Measurements from ENCODE around the gene GRID1. TPM values are rescaled to one million over a fixed set of nuclear protein-coding genes. Genes with fewer than 3 reads are reported as not detected.

The GRID1 gene
- total RNA-seq, 1 donor from 2014 or later: 0.75 TPM

DNA sequence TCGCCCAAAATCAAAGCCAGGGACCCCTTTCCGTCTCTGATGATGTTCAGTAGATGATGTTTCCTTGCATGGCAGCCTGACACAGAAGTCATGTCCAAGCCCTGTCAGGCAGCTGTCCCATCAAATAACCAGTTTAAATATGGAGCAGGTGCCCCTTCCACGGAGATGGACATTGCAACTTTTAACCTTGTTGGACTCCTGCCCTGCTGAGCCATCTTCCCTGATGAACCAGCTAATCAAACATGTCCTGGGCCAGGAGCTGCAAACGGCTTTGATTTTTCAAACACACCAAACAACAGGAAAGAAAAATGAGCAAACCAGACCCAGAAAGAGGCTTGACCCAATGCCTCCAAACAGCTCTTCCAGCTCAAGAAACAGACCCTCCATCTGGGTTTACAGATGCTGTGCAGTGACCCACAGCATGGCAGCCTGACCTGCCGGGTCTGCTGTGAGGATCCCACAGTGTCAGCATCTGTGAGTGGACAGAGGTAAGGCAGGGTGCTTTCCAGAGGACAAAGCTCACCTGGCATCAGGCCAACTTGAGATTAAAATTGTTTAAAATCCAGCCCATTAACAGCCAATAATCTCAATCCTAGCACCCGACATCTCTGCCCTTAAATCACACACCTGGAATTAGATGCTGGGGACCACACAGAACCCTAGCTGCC is 372.6 kb downstream of the GRID1 start:
- no peaks in the 10 kb centered on the region for H3K4me1 ChIP-seq (ENCODE audit: insufficient read depth, low read length)
- H3K9ac ChIP-seq (ENCODE audit: low read length): no peak overlapping the region
- Mint-ChIP-seq H3K27ac (ENCODE audit: unreplicated experiment) (no peak overlapping the region), H3K27me3 (ENCODE audit: low read depth, unreplicated experiment) (peaks cover 9% of the 10 kb centered on the region), H3K4me1 (ENCODE audit: low read depth, unreplicated experiment) (no peaks in the 10 kb centered on the region), H3K36me3 (ENCODE audit: low read depth, unreplicated experiment) (no peaks in the 10 kb centered on the region), H3K9me3 (ENCODE audit: unreplicated experiment) (peaks cover 7% of the 10 kb centered on the region), H3K4me3 (ENCODE audit: unreplicated experiment) (no peak overlapping the region)
- no peaks in the 10 kb centered on the region for H3K79me2 ChIP-seq (ENCODE audit: insufficient read depth, low read length)
- no peaks in the 10 kb centered on the region for H3K27me3 ChIP-seq (ENCODE audit: insufficient read depth, low read length)
- H4K20me1 ChIP-seq (ENCODE audit: insufficient read depth, low read length): no peaks in the 10 kb centered on the region
- TF ChIP-seq, protein P1, sequence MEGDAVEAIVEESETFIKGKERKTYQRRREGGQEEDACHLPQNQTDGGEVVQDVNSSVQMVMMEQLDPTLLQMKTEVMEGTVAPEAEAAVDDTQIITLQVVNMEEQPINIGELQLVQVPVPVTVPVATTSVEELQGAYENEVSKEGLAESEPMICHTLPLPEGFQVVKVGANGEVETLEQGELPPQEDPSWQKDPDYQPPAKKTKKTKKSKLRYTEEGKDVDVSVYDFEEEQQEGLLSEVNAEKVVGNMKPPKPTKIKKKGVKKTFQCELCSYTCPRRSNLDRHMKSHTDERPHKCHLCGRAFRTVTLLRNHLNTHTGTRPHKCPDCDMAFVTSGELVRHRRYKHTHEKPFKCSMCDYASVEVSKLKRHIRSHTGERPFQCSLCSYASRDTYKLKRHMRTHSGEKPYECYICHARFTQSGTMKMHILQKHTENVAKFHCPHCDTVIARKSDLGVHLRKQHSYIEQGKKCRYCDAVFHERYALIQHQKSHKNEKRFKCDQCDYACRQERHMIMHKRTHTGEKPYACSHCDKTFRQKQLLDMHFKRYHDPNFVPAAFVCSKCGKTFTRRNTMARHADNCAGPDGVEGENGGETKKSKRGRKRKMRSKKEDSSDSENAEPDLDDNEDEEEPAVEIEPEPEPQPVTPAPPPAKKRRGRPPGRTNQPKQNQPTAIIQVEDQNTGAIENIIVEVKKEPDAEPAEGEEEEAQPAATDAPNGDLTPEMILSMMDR (IDR thresholded peaks at IDR 0.05; ENCODE audit: insufficient read depth, low read depth, low read length): no peak
- no peak for TF ChIP-seq EZH2 (IDR thresholded peaks at IDR 0.05; ENCODE audit: insufficient read depth, low read length)
- no peaks in the 10 kb centered on the region for H3K9me3 ChIP-seq (ENCODE audit: insufficient read depth, low read depth, low read length)
- no peaks in the 10 kb centered on the region for H3K36me3 ChIP-seq (ENCODE audit: insufficient read depth, low read length)
- H3K27ac ChIP-seq (ENCODE audit: low read depth, low read length): no peak overlapping the region
- H2AFZ ChIP-seq (ENCODE audit: low read depth, low read length): no peak overlapping the region
- no peak for FAIRE-seq
- DNase-seq (ENCODE audit: low read depth): no peak
- H3K4me2 ChIP-seq (ENCODE audit: low read length): no peak overlapping the region
- H3K4me3 ChIP-seq (ENCODE audit: insufficient read depth, low read depth, low read length): no peak overlapping the region

DNA sequence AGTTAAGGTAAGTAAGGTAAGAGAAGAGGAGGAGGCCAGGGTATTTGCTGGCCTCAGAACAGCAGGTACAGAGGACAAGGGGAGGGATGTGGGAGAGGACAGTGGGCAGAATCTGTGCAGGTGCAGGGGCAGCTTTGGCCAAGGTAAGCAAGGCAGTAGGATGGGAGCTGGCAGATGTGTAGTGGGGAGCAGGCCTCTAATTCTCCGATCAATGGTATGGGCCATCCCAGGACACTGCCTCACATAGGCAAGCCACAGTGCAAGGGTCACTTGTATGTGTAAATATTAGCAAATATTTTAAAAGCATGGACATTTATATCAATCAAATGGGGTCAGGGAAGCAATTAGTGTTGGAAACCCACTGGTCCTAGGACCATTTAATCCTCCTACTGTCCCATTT is 373.5 kb downstream of the GRID1 start:
- FAIRE-seq: no peak

GRCh38 chr10:85992324-85992723 is 374.3 kb downstream of the GRID1 start:
- Histone ChIP-seq H2AFZ (ENCODE audit: low read depth, low read length) (no peak overlapping the region), H3K27ac (ENCODE audit: low read depth, low read length) (no peak overlapping the region), H3K4me1 (ENCODE audit: insufficient read depth, low read length) (no peaks in the 10 kb centered on the region), H3K79me2 (ENCODE audit: insufficient read depth, low read length) (no peaks in the 10 kb centered on the region), H3K9ac (ENCODE audit: low read length) (no peak overlapping the region), H3K4me2 (ENCODE audit: low read length) (no peak overlapping the region), H3K27me3 (ENCODE audit: insufficient read depth, low read length) (no peaks in the 10 kb centered on the region), H3K36me3 (ENCODE audit: insufficient read depth, low read length) (no peaks in the 10 kb centered on the region), H4K20me1 (ENCODE audit: insufficient read depth, low read length) (no peaks in the 10 kb centered on the region), H3K9me3 (ENCODE audit: insufficient read depth, low read depth, low read length) (no peaks in the 10 kb centered on the region), H3K4me3 (ENCODE audit: insufficient read depth, low read depth, low read length) (no peak overlapping the region)
- Mint-ChIP-seq H3K4me3 (ENCODE audit: unreplicated experiment) (no peak overlapping the region), H3K27ac (ENCODE audit: unreplicated experiment) (no peak overlapping the region), H3K36me3 (ENCODE audit: low read depth, unreplicated experiment) (no peaks in the 10 kb centered on the region), H3K4me1 (ENCODE audit: low read depth, unreplicated experiment) (no peaks in the 10 kb centered on the region), H3K27me3 (ENCODE audit: low read depth, unreplicated experiment) (peaks cover 15% of the 10 kb centered on the region), H3K9me3 (ENCODE audit: unreplicated experiment) (peaks cover 3% of the 10 kb centered on the region)
- TF ChIP-seq EZH2 (IDR thresholded peaks at IDR 0.05; ENCODE audit: insufficient read depth, low read length): no peak
- TF ChIP-seq, protein P1 (IDR thresholded peaks at IDR 0.05; ENCODE audit: insufficient read depth, low read depth, low read length): no peak
- FAIRE-seq (no peak), DNase-seq (ENCODE audit: low read depth) (no peak)

More for the DNA sequence above, 373.5 kb downstream of the GRID1 start:
- H3K9me3 ChIP-seq (ENCODE audit: insufficient read depth, low read depth, low read length): no peaks in the 10 kb centered on the region
- no peak overlapping the region for H2AFZ ChIP-seq (ENCODE audit: low read depth, low read length)
- no peaks in the 10 kb centered on the region for H3K36me3 ChIP-seq (ENCODE audit: insufficient read depth, low read length)
- H3K9ac ChIP-seq (ENCODE audit: low read length): no peak overlapping the region
- Mint-ChIP-seq H3K27ac (ENCODE audit: unreplicated experiment) (no peak overlapping the region), H3K27me3 (ENCODE audit: low read depth, unreplicated experiment) (peaks cover 11% of the 10 kb centered on the region), H3K4me1 (ENCODE audit: low read depth, unreplicated experiment) (no peaks in the 10 kb centered on the region), H3K9me3 (ENCODE audit: unreplicated experiment) (peaks cover 3% of the 10 kb centered on the region), H3K36me3 (ENCODE audit: low read depth, unreplicated experiment) (no peaks in the 10 kb centered on the region), H3K4me3 (ENCODE audit: unreplicated experiment) (no peak overlapping the region)
- no peak overlapping the region for H3K4me3 ChIP-seq (ENCODE audit: insufficient read depth, low read depth, low read length)
- no peaks in the 10 kb centered on the region for H4K20me1 ChIP-seq (ENCODE audit: insufficient read depth, low read length)
- no peak for DNase-seq (ENCODE audit: low read depth)
- no peak overlapping the region for H3K4me2 ChIP-seq (ENCODE audit: low read length)
- no peaks in the 10 kb centered on the region for H3K79me2 ChIP-seq (ENCODE audit: insufficient read depth, low read length)
- no peaks in the 10 kb centered on the region for H3K4me1 ChIP-seq (ENCODE audit: insufficient read depth, low read length)
- no peaks in the 10 kb centered on the region for H3K27me3 ChIP-seq (ENCODE audit: insufficient read depth, low read length)
- H3K27ac ChIP-seq (ENCODE audit: low read depth, low read length): no peak overlapping the region
- TF ChIP-seq EZH2 (IDR thresholded peaks at IDR 0.05; ENCODE audit: insufficient read depth, low read length): no peak
- TF ChIP-seq, protein P1 (IDR thresholded peaks at IDR 0.05; ENCODE audit: insufficient read depth, low read depth, low read length): no peak
